Prostate gland (tissue), 2 donors: ENCODE data around the gene IQGAP2.

Source experiments
- POLR2A ChIP-seq: fragments of 450-650 bp; IDR thresholded peaks from one replicate; pipeline ENCODE4 v1.6.1; 2016; ENCODE audit warnings: antibody characterized with exemption, mild to moderate bottlenecking
- POLR2AphosphoS5 ChIP-seq: sonication (generic); formaldehyde crosslinking; IDR thresholded peaks from one replicate; pipeline ENCODE4 v1.6.1; 2017; ENCODE audit warnings: antibody characterized with exemption
- TF ChIP-seq, protein P1 (sequence below), 4 experiments: fragments of 200-600 bp in 2 of 4; fragments of 450-650 bp in 2 of 4; sonication (generic) in 2 of 4; IDR thresholded peaks; 1 replicate in 3 of 4; 2 replicates in 1 of 4; pipeline ENCODE4 v1.5.1; 2016 to 2019; ENCODE audit warnings: antibody characterized with exemption in 4 of 4, mild to moderate bottlenecking in 2 of 4, moderate library complexity in 2 of 4

DNA sequence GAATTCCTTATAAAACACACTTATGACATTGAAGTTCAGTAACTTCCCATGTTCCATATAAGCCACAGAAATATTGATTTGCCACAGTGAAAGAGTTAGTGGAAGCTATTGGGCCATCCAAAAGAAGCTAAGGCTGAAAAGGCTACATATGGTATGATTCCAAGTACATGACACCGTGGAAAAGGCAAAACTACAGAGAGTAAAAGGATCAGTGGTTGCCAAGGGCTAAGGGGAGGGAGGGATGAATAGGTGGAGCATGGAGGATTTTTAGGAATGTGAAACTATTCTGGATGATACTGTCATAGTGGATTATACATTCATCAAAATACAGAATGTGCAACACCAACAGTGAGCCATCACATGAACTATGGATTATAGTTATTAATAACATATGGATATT lies 110.4 kb downstream of the IQGAP2 start:
- TF ChIP-seq, protein P1, sequence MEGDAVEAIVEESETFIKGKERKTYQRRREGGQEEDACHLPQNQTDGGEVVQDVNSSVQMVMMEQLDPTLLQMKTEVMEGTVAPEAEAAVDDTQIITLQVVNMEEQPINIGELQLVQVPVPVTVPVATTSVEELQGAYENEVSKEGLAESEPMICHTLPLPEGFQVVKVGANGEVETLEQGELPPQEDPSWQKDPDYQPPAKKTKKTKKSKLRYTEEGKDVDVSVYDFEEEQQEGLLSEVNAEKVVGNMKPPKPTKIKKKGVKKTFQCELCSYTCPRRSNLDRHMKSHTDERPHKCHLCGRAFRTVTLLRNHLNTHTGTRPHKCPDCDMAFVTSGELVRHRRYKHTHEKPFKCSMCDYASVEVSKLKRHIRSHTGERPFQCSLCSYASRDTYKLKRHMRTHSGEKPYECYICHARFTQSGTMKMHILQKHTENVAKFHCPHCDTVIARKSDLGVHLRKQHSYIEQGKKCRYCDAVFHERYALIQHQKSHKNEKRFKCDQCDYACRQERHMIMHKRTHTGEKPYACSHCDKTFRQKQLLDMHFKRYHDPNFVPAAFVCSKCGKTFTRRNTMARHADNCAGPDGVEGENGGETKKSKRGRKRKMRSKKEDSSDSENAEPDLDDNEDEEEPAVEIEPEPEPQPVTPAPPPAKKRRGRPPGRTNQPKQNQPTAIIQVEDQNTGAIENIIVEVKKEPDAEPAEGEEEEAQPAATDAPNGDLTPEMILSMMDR (IDR thresholded peaks at IDR 0.05): no peak
- no peak for TF ChIP-seq POLR2AphosphoS5
- TF ChIP-seq POLR2A: no peak
